WTC11 (cell line): Measurements from ENCODE around the gene ITGA5. TPM values are rescaled to one million over a fixed set of nuclear protein-coding genes. Genes with fewer than 3 reads are reported as not detected.

Experiments used
- ATAC-seq: fragments of 200-7000 bp; cut with Tn5 transposase; 2 replicates; pipeline ENCODE4 v1.10.0; 2021; ENCODE audit warnings: mild to moderate bottlenecking, moderate library complexity
- CTCF ChIA-PET: fragments of 300-600 bp; sonication (Branson Sonifier 250); formaldehyde crosslinking; loops from one replicate; lab custom pipeline; 2021; ENCODE audit warnings: antibody characterized with exemption; lab: Charles Lee
- POLR2A ChIA-PET: fragments of 350-600 bp; sonication (Branson Sonifier 250); formaldehyde crosslinking; loops from one replicate; lab custom pipeline; 2021; ENCODE audit warnings: antibody characterized with exemption; lab: Charles Lee
- DNase-seq: peaks from one replicate; pipeline ENCODE4 v3.0.0; 2021; ENCODE audit warnings: low spot score
- H3K27ac Mint-ChIP-seq: 2 replicates; pipeline ENCODE4 v1.8.0; 2021; ENCODE audit warnings: mixed read lengths
- H3K27me3 Mint-ChIP-seq: 2 replicates; pipeline ENCODE4 v1.8.0; 2021; ENCODE audit warnings: low read depth, mild to moderate bottlenecking, moderate library complexity, mixed read lengths
- H3K36me3 Mint-ChIP-seq: 2 replicates; pipeline ENCODE4 v1.8.0; 2021; ENCODE audit warnings: mixed read lengths
- H3K4me1 Mint-ChIP-seq: 2 replicates; pipeline ENCODE4 v1.8.0; 2022; ENCODE audit warnings: mixed read lengths
- H3K4me3 Mint-ChIP-seq: 2 replicates; pipeline ENCODE4 v1.8.0; 2021; ENCODE audit warnings: mild to moderate bottlenecking, moderate library complexity, mixed read lengths
- H3K9me3 Mint-ChIP-seq: 2 replicates; pipeline ENCODE4 v1.8.0; 2021; ENCODE audit warnings: mixed read lengths
- ATF1 ChIP-seq: sonication (generic); formaldehyde crosslinking; IDR thresholded peaks from 2 replicates; pipeline ENCODE4 v1.8.1; 2023; ENCODE audit warnings: mild to moderate bottlenecking, moderate library complexity, missing genetic modification reagents
- ATF3 ChIP-seq: sonication (generic); formaldehyde crosslinking; conservative IDR thresholded peaks from 2 replicates; pipeline ENCODE4 v1.8.1; 2022; ENCODE audit warnings: mild to moderate bottlenecking, missing genetic modification reagents
- CREB1 ChIP-seq: sonication (generic); formaldehyde crosslinking; IDR thresholded peaks from 2 replicates; pipeline ENCODE4 v1.8.0; 2023; ENCODE audit warnings: mild to moderate bottlenecking, missing genetic modification reagents
- CREM ChIP-seq: sonication (generic); formaldehyde crosslinking; IDR thresholded peaks from 2 replicates; pipeline ENCODE4 v1.8.1; 2022; ENCODE audit warnings: mild to moderate bottlenecking, missing genetic modification reagents, moderate library complexity
- E2F1 ChIP-seq: sonication (generic); formaldehyde crosslinking; IDR thresholded peaks from 2 replicates; pipeline ENCODE4 v1.8.0; 2022; ENCODE audit warnings: mild to moderate bottlenecking, missing genetic modification reagents
- EMX1 ChIP-seq: fragments of 250-450 bp; sonication (Bioruptor Pico); IDR thresholded peaks from 2 replicates; pipeline ENCODE4 v1.8.0; 2021; ENCODE audit warnings: mild to moderate bottlenecking
- ERG ChIP-seq: fragments of 250-450 bp; sonication (Bioruptor Pico); IDR thresholded peaks from 2 replicates; pipeline ENCODE4 v1.8.0; 2021; ENCODE audit warnings: mild to moderate bottlenecking
- NFYB ChIP-seq: sonication (generic); formaldehyde crosslinking; conservative IDR thresholded peaks from 2 replicates; pipeline ENCODE4 v1.8.0; 2022; ENCODE audit warnings: low read depth, missing genetic modification reagents
- OVOL2 ChIP-seq: fragments of 250-450 bp; sonication (Bioruptor Pico); IDR thresholded peaks from 2 replicates; pipeline ENCODE4 v1.9.0; 2021; ENCODE audit warnings: mild to moderate bottlenecking, borderline replicate concordance
- RORB ChIP-seq: fragments of 250-450 bp; sonication (Bioruptor Pico); IDR thresholded peaks from 2 replicates; pipeline ENCODE4 v1.9.0; 2021; ENCODE audit warnings: mild to moderate bottlenecking
- SP1 ChIP-seq: sonication (generic); formaldehyde crosslinking; conservative IDR thresholded peaks from 2 replicates; pipeline ENCODE4 v1.8.1; 2022; ENCODE audit warnings: missing genetic modification reagents
- STAT6 ChIP-seq: sonication (generic); formaldehyde crosslinking; conservative IDR thresholded peaks from 2 replicates; pipeline ENCODE4 v1.8.1; 2023; ENCODE audit warnings: mild to moderate bottlenecking, low read depth, missing genetic modification reagents, moderate library complexity
- ZNF121 ChIP-seq: sonication (generic); formaldehyde crosslinking; IDR thresholded peaks from 2 replicates; pipeline ENCODE4 v1.8.0; 2023; ENCODE audit warnings: missing genetic modification reagents
- ZNF512 ChIP-seq: sonication (generic); formaldehyde crosslinking; IDR thresholded peaks from 2 replicates; pipeline ENCODE4 v1.8.1; 2022; ENCODE audit warnings: missing genetic modification reagents, borderline replicate concordance
- ZNF671 ChIP-seq: fragments of 250-450 bp; sonication (Bioruptor Pico); IDR thresholded peaks from 2 replicates; pipeline ENCODE4 v1.8.0; 2021; ENCODE audit warnings: mild to moderate bottlenecking
- total RNA-seq: library from RNA; stranded (reverse); gene quantifications from 3 replicates; pipeline ENCODE4 v1.2.3, GENCODE V29; 2021
- TF ChIP-seq, protein P1 (sequence below): sonication (generic); formaldehyde crosslinking; IDR thresholded peaks from 2 replicates; pipeline ENCODE4 v1.8.1; 2023; ENCODE audit warnings: mild to moderate bottlenecking, moderate library complexity, missing genetic modification reagents

ITGA5 gene
- total RNA-seq, 1 experiment from 2014 or later, result 21.9 TPM

GRCh38 chr12:54409267-54409666 lies 9.8 kb downstream of the ITGA5 start:
- no peak for DNase-seq
- Mint-ChIP-seq H3K36me3 (peaks cover 10% of the 10 kb centered on the region), H3K27me3 (no peaks in the 10 kb centered on the region), H3K9me3 (no peaks in the 10 kb centered on the region), H3K4me3 (no peak overlapping the region), H3K27ac (no peak overlapping the region), H3K4me1 (peaks cover 17% of the 10 kb centered on the region)
- ChIA-PET CTCF (interaction anchor here (2.6 to 6.5 kb wide), 2 partner anchors 10 to 30 kb away, joined by 6 to 78 read pairs; no protein-coding TSS in a partner anchor), POLR2A (no interaction called here)
- no peak for ATAC-seq
- TF ChIP-seq NFYB (no peak), ATF3 (no peak), E2F1 (CRISPR knock-in tag) (no peak), ZNF121 (CRISPR knock-in tag) (no peak), CREB1 (CRISPR knock-in tag) (no peak), SP1 (CRISPR knock-in tag) (no peak), EMX1 (CRISPR knock-in tag) (no peak), ERG (CRISPR knock-in tag) (no peak), OVOL2 (no peak), RORB (no peak), STAT6 (CRISPR knock-in tag) (no peak), ZNF671 (CRISPR knock-in tag) (no peak), CREM (no peak)
- TF ChIP-seq, protein P1, sequence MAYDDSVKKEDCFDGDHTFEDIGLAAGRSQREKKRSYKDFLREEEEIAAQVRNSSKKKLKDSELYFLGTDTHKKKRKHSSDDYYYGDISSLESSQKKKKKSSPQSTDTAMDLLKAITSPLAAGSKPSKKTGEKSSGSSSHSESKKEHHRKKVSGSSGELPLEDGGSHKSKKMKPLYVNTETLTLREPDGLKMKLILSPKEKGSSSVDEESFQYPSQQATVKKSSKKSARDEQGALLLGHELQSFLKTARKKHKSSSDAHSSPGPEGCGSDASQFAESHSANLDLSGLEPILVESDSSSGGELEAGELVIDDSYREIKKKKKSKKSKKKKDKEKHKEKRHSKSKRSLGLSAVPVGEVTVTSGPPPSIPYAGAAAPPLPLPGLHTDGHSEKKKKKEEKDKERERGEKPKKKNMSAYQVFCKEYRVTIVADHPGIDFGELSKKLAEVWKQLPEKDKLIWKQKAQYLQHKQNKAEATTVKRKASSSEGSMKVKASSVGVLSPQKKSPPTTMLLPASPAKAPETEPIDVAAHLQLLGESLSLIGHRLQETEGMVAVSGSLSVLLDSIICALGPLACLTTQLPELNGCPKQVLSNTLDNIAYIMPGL (CRISPR knock-in tag), result no peak

GRCh38 chr12:54407183-54407905 lies 11.7 kb downstream of the ITGA5 start:
- H3K4me1 Mint-ChIP-seq, result peaks cover 9% of the 10 kb centered on the region
- POLR2A ChIA-PET, result no interaction called here
- CTCF ChIA-PET, result interaction anchor here (2.6 to 6.5 kb wide), 2 partner anchors 8 to 32 kb away, joined by 6 to 78 read pairs; no protein-coding TSS in a partner anchor
- ATAC-seq, result no peak
- H3K27me3 Mint-ChIP-seq, result no peaks in the 10 kb centered on the region
- H3K36me3 Mint-ChIP-seq, result peaks cover 15% of the 10 kb centered on the region
- DNase-seq, result no peak
- H3K4me3 Mint-ChIP-seq, result no peak overlapping the region
- no peak for TF ChIP-seq ATF1 (CRISPR knock-in tag)
- no peak for TF ChIP-seq ZNF512 (CRISPR knock-in tag)
- H3K9me3 Mint-ChIP-seq, result no peaks in the 10 kb centered on the region
- H3K27ac Mint-ChIP-seq, result no peak overlapping the region
